Kidney (tissue), 14 donors: Measurements from ENCODE around the gene SMYD3. TPM values are rescaled to one million over a fixed set of nuclear protein-coding genes. Genes with fewer than 3 reads are reported as not detected.
A peak's percentile ranks its signal among the peaks of the same experiment; 100 is the strongest.

Experiments
- DNase-seq, 5 donors: peaks; one replicate each; pipeline ENCODE4 v3.0.0-alpha.2; 2013 to 2020
- FAIRE-seq: peaks from 2 replicates; lab custom pipeline; 2012; peaks lifted over from hg19 to GRCh38; lab: Jason Lieb, UNC
- H3K27ac ChIP-seq, 2 donors: one replicate each; pipeline ENCODE4 v1.7.0; 2013; ENCODE audit warnings: low read depth in 2 of 2, low read length in 2 of 2, inconsistent platforms in 1 of 2
- H3K27me3 ChIP-seq: one replicate; pipeline ENCODE4 v1.7.1; 2013; ENCODE audit warnings: low read length, inconsistent platforms; ENCODE audit not compliant: control insufficient read depth, insufficient read depth
- H3K36me3 ChIP-seq, 3 donors: one replicate each; pipeline versions ENCODE4 v1.7.0 to v1.7.1; 2013; ENCODE audit warnings: low read length in 3 of 3, control low read depth in 1 of 3, inconsistent platforms in 1 of 3; ENCODE audit not compliant: insufficient read depth in 3 of 3, control insufficient read depth in 2 of 3
- H3K4me1 ChIP-seq, 3 donors: one replicate each; pipeline versions ENCODE4 v1.7.0 to v1.7.1; 2013; ENCODE audit warnings: low read length in 3 of 3, inconsistent platforms in 1 of 3, low read depth in 1 of 3; ENCODE audit not compliant: control insufficient read depth in 2 of 3, insufficient read depth in 2 of 3
- H3K4me3 ChIP-seq, 3 donors: one replicate each; pipeline versions ENCODE4 v1.7.0 to v1.8.1; 2013; ENCODE audit warnings: low read length in 3 of 3, control low read depth in 1 of 3, inconsistent platforms in 1 of 3
- H3K9ac ChIP-seq, 3 donors: one replicate each; pipeline versions ENCODE4 v1.7.0 to v1.7.1; 2013; ENCODE audit warnings: low read length in 3 of 3, control low read depth in 1 of 3, inconsistent platforms in 1 of 3
- H3K9me3 ChIP-seq, 3 donors: one replicate each; pipeline versions ENCODE4 v1.7.0 to v1.7.1; 2013; ENCODE audit warnings: low read length in 3 of 3, control low read depth in 1 of 3, inconsistent platforms in 1 of 3; ENCODE audit not compliant: control insufficient read depth in 2 of 3, insufficient read depth in 1 of 3
- CTCF ChIP-seq: IDR thresholded peaks from 3 replicates; pipeline ENCODE4 v1.5.1; 2012; ENCODE audit warnings: mild to moderate bottlenecking, moderate library complexity, borderline replicate concordance; ENCODE audit not compliant: insufficient read depth; ENCODE audit errors: extremely low read depth
- intact Hi-C: fragments of 100-400 bp; cut with DNase I; formaldehyde crosslinking; loops from one replicate; pipeline ENCODE4 v1.11.1; 2022
- polyA plus RNA-seq: library from polyadenylated mRNA; stranded (reverse); fragments of 350-450 nt; fragmentation: Illumina TruSeq; extraction: RNeasy Lipid Tissue Mini Kit (QIAGEN cat#74804); gene quantifications from one replicate; pipeline ENCODE4 v1.2.3, GENCODE V29; 2014; ENCODE audit warnings: low read depth, low replicate concordance; ENCODE audit not compliant: insufficient read depth
- total RNA-seq: library from RNA; stranded (reverse); fragmentation: NEBNext Ultra II Directional; extraction: Animal tissue kit (Norgen Biotek cat#: 25700); gene quantifications from one replicate; pipeline ENCODE4 v1.2.1, GENCODE V29; 2021
- donor health status: control.
- donor health status: control.
- donor health status: control.
- donor health status: control.
- donor health status: control.
- donor health status: DM: yes; HTN: yes; CAD: no.
- donor health status: Normal renal cell carcinoma (clear cell type).

The SMYD3 gene
- total and polyA plus RNA-seq, 2 donors from 2014 or later: 23.3 to 23.9 TPM

- TF ChIP-seq CTCF: no peak
- no peak overlapping the region for H3K9ac ChIP-seq
- DNase-seq: peak in 1 of 5 donors; percentile 12
- no peak overlapping the region for H3K27ac ChIP-seq
- H3K4me3 ChIP-seq: no peak overlapping the region
- H3K36me3 ChIP-seq: no peaks in the 10 kb centered on the region
- no peaks in the 10 kb centered on the region for H3K9me3 ChIP-seq
- no peaks in the 10 kb centered on the region for H3K27me3 ChIP-seq
- peak; percentile 70 for FAIRE-seq
- intact Hi-C loops: no loop called here
- H3K4me1 ChIP-seq: no peaks in the 10 kb centered on the region
Measured at GRCh38 chr1:246308533-246309075, 198.5 kb downstream of the SMYD3 start.

- Histone ChIP-seq H3K4me1 (no peaks in the 10 kb centered on the region), H3K9me3 (no peaks in the 10 kb centered on the region), H3K4me3 (no peak overlapping the region), H3K9ac (no peak overlapping the region), H3K27me3 (no peaks in the 10 kb centered on the region), H3K36me3 (no peaks in the 10 kb centered on the region), H3K27ac (no peak overlapping the region)
- DNase-seq (no peak), FAIRE-seq (no peak)
- no peak for TF ChIP-seq CTCF
- intact Hi-C loops: no loop called here
Measured at GRCh38 chr1:246306415-246307037, 200.6 kb downstream of the SMYD3 start.

GRCh38 chr1:246304484-246305259 is 202.4 kb downstream of the SMYD3 start:
- DNase-seq: no peak
- no peaks in the 10 kb centered on the region for H3K36me3 ChIP-seq
- H3K4me3 ChIP-seq: no peak overlapping the region
- no peak for TF ChIP-seq CTCF
- H3K9me3 ChIP-seq: no peaks in the 10 kb centered on the region
- H3K27ac ChIP-seq: no peak overlapping the region
- no peak for FAIRE-seq
- peaks cover 0 to 2% (median 0%) of the 10 kb centered on the region in 3 donors for H3K4me1 ChIP-seq
- intact Hi-C loops: no loop called here
- no peaks in the 10 kb centered on the region for H3K27me3 ChIP-seq
- no peak overlapping the region for H3K9ac ChIP-seq
